GM20431 (cell line): Measurements from ENCODE around the gene RNU2-1.
"Not testable (repeated sequence)": the region's sequence is repeated elsewhere in the genome, so short reads cannot be mapped to it uniquely, and the experiment has no call there.

Experiments used
- in situ Hi-C: fragments of 300-500 bp; cut with MseI, MboI; formaldehyde crosslinking; loops from one replicate; pipeline ENCODE4 v1.15.0; 2020; ENCODE audit warnings: low sequenced_read_pairs; ENCODE audit not compliant: unreplicated experiment

RNU2-1 gene

GRCh38 chr17:43233877-43234276, at the start of gene RNU2-1:
RNU2-1 (minus strand) TSS chr17:43233977.
- in situ Hi-C loops, result not testable (repeated sequence)

DNA sequence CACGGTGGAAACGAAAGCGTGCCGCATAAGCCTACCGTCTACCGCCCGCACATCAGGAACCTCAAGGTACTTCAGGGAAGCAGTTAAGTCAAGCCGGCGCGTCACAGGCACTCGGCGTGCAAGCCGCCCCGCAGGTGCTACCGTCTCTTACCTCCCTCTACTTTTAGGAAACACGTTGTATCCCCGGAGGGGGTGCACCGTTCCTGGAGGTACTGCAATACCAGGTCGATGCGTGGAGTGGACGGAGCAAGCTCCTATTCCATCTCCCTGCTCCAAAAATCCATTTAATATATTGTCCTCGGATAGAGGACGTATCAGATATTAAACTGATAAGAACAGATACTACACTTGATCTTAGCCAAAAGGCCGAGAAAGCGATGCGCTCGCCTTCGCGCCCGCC, 39.1 kb upstream of the RNU2-1 start:
- in situ Hi-C loops, result not testable (repeated sequence)

- in situ Hi-C loops, result not testable (repeated sequence)
Observed at GRCh38 chr17:43272483-43272882, 38.7 kb upstream of the RNU2-1 start.

- in situ Hi-C loops, result not testable (repeated sequence)
Observed at GRCh38 chr17:43270552-43271504, 37.1 kb upstream of the RNU2-1 start.

DNA sequence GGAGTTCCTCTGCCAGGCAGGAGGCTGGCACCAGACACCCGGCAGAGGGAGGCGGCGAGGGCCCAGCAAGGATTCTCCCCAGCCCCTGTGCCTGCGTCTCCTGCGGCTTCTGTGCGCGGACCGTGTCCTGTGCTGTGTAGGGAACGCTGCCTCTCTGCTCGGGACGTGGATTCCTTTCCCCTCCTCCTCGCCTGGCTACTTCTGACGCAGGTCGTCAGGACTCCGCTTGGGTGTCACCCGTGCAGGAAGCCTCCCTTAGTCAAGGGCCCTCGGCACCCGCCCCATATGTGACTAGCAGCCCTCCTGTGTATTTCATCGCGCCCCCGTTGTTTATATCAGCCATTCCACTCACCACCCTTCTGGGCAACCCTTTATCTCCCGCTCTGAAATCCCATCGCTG, 12.7 kb upstream of the RNU2-1 start:
- in situ Hi-C loops, result not testable (repeated sequence)

DNA sequence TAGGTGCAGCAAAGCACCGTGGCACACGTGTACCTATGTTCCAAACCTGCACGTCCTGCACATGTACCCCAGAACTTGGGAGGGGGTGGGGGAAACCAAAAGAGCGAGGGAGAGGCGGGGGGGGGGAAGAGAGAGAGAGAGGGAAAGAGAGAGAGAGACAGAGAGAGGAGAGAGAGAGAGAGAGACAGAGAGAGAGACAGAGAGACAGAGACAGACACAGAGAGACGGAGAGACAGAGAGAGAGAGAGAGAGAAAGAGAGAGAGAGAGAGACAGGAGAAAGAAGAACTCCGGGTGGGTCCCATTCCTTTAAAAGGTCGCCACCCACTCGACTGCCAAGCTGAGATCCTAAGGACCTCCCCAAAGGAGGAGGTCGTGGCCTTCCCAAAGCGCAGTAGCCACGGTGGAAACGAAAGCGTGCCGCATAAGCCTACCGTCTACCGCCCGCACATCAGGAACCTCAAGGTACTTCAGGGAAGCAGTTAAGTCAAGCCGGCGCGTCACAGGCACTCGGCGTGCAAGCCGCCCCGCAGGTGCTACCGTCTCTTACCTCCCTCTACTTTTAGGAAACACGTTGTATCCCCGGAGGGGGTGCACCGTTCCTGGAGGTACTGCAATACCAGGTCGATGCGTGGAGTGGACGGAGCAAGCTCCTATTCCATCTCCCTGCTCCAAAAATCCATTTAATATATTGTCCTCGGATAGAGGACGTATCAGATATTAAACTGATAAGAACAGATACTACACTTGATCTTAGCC, 7.0 kb upstream of the RNU2-1 start:
- in situ Hi-C loops, result not testable (repeated sequence)

DNA sequence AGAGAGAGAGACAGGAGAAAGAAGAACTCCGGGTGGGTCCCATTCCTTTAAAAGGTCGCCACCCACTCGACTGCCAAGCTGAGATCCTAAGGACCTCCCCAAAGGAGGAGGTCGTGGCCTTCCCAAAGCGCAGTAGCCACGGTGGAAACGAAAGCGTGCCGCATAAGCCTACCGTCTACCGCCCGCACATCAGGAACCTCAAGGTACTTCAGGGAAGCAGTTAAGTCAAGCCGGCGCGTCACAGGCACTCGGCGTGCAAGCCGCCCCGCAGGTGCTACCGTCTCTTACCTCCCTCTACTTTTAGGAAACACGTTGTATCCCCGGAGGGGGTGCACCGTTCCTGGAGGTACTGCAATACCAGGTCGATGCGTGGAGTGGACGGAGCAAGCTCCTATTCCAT, 5.8 kb upstream of the RNU2-1 start:
- in situ Hi-C loops, result not testable (repeated sequence)

DNA sequence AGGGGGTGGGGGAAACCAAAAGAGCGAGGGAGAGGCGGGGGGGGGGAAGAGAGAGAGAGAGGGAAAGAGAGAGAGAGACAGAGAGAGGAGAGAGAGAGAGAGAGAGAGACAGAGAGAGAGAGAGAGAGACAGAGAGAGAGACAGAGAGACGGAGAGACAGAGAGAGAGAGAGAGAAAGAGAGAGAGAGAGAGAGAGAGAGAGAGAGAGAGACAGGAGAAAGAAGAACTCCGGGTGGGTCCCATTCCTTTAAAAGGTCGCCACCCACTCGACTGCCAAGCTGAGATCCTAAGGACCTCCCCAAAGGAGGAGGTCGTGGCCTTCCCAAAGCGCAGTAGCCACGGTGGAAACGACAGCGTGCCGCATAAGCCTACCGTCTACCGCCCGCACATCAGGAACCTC, 514 bp downstream of the RNU2-1 start:
- in situ Hi-C loops, result not testable (repeated sequence)

DNA sequence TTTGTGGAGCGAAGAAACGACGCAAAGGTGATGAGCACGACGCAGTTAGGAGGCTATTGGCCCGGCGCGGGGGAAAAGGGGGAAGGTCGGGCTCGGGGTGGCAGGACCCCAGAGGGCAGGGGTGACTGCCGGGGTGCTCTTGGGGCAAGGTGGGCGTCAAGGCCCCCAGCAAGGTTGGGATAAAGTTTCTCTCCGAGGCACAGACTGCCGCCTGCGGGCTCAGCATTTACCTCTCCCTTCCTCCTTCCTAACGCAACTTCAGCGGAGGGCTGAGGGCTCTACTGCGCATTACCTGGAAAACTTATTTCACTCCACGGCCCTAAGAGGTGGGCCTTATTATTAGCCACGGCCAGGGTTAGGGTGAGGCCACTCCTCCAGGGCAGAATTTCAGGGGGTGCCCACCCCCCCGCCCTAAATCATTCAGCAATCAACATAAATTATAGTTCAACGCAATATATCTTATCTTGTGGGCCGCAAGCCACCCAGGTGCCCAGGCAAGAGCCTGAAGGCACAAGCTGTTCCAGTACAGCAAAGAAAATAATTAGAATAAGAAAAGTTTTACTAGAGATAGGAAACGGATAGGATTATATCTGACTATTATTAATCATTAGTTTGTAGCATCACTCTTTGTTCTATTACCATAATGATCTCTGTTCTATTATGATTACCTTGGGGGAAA, 1.6 kb downstream of the RNU2-1 start:
- in situ Hi-C loops, result not testable (repeated sequence)

DNA sequence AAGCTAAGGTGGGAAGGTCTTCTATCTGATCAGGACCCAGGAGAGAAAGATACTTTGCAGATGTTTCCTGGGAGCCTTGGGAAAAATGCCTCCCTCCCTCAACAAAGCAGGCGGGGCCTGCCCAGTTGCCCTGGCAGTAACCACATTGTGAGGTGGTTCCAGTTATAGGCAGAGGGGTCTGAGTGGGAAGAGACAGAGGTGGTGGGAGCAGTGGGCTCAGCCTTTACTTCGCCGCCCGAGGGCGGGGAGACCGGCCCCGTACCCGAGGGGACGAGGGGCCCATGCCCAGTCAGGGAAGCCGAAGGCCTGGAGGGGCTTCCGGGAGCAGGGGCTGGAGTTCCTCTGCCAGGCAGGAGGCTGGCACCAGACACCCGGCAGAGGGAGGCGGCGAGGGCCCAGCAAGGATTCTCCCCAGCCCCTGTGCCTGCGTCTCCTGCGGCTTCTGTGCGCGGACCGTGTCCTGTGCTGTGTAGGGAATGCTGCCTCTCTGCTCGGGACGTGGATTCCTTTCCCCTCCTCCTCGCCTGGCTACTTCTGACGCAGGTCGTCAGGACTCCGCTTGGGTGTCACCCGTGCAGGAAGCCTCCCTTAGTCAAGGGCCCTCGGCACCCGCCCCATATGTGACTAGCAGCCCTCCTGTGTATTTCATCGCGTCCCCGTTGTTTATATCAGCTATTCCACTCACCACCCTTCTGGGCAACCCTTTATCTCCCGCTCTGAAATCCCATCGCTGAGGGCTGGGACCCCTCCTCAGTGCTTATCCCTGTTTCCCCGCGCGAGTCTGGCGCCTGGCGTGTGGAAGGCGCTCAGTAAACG, 2.4 kb downstream of the RNU2-1 start:
- in situ Hi-C loops, result not testable (repeated sequence)

DNA sequence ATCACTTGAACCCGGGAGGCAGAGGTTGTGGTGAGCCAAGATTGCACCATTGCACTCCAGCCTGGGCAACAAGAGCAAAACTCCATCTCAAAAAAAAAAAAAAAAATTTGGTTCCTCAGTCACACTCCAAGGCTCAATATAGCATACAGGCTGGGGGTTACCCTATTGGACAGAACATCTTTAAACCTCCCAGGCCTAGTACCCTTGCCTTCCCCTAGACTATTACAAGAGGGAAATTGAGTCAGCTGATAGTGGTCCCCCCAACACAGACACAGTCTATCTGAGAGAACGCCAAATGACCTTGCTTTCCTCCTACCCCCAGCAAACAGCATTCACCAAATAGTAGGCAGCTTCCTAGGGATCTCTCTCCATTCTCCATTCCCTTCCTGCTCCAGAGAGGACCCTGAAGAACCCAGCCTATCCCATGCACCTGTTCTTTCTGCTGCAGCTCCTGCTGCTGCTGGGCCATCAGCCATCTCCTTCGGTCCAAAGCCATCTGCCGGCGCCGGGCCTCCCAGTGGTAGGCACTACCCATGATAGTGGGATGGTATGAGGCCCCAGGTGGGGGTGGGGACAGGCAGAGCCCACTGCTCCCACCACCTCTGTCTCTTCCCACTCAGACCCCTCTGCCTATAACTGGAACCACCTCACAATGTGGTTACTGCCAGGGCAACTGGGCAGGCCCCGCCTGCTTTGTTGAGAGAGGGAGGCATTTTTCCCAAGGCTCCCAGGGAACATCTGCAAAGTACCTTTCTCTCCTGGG, 5.6 kb downstream of the RNU2-1 start, which contains the start of gene CCDC200:
TSS of gene CCDC200 (minus strand) at position 604 of the 763 bp plus-strand sequence. CDS start at position 535, 69 bp downstream.
- in situ Hi-C loops, result not testable (repeated sequence)

DNA sequence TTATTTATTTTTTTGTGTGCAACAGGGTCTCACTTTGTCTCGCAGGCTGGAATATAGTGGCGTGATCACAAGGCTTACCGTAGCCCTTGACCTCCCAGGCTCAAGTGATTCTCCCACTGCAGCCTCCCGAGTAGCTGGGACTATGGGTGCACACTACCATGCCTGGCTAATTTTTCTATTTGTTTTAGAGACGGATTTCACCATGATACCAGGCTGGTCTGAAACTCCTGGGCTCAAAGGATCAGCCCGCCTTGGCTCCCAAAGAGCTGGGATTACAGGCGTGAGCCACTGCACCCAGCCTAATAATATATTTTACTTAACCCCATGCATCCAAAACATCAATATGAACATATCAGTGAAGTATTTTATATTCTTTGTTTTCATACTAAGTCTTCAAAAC, 7.4 kb downstream of the RNU2-1 start:
- in situ Hi-C loops, result no loop called here

DNA sequence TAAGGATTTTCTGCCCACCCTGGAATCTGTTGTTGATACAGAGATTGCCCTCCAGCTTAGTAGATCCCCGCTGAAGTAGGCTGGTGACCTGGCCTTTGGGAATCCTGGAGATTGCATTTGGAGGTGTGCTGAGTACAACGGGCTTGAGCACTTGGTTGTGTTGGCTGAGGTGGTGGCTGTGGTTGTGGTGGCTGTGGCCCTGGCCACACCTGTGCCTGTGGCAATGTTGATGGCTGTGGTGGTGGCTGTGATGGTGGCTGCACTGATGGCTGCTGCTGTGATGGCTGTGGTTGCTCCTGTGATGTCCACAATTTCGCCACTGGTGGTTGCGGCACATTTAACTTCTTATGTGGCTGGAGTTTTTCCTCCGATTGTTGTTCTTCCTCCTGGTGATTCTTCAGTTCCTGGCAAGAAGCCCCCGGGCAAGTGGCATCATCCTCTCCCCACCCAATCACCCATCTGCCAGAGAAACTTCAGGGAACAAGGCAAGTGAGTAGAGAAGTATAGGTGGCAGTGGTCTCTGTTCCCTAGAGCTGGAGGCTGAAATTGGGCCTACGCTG, 9.6 kb downstream of the RNU2-1 start:
- in situ Hi-C loops, result loop anchor here (25.0 kb wide), 1 partner anchor 88 kb away; no protein-coding TSS in a partner anchor

- in situ Hi-C loops, result loop anchor here (25.0 kb wide), 1 partner anchor 92 kb away; no protein-coding TSS in a partner anchor
Observed at GRCh38 chr17:43220511-43221125, 13.2 kb downstream of the RNU2-1 start.

DNA sequence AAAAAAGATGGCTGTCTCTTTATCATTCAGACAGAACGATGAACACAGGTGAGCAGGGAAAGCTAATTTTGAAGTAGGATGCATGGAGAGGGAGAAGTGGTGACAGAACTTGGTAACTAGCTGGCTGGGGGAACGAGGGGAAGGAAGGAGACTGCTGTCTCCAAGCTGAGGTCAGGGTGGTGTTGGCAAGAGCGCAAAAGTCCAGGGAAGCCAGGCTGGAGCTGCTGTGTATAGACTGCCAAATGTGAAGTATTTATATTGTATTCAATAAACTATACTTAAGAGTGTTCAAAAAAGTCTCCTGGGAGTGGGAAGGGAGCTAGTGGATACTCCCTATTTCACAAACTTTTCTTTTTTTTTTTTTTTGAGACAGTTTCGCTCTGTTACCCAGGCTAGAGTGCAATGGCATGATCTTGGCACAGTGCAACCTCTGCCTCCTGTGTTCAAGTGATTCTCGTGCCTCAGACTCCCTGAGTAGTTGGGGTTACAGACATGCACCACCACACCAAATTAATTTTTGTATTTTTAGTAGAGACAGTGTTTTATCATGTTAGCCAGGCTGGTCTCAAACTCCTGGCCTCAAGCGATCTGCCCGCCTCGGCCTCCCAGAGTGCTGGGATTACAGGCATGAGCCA, 13.9 kb downstream of the RNU2-1 start:
- in situ Hi-C loops, result loop anchor here (25.0 kb wide), 1 partner anchor 92 kb away; no protein-coding TSS in a partner anchor

DNA sequence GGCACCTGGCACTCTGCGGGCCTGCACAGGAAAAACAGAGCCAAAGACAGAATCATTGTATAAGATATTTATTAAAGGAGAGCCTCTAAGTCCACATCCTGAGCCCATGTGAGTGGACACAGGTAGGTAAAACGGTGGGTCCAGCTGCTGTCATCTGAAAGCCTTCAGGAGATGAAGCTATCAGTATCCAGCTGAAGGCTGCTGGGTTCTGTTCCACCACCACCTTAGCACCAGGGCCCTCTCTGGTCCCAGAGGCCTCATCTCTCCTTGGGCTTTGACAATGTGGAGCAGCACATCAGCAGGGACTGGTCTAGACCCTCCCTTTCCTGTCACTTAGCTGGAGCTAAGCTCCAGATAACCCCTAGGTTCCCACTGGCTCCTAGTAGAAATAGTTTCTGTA, 14.8 kb downstream of the RNU2-1 start:
- in situ Hi-C loops, result loop anchor here (25.0 kb wide), 1 partner anchor 93 kb away; no protein-coding TSS in a partner anchor

GRCh38 chr17:43217614-43218087, 16.1 kb downstream of the RNU2-1 start:
- in situ Hi-C loops, result loop anchor here (25.0 kb wide), 1 partner anchor 95 kb away; no protein-coding TSS in a partner anchor
